Smooth muscle cell (in vitro differentiated cells): ENCODE results near the gene CHURC1. TPM values are rescaled to one million over a fixed set of nuclear protein-coding genes. Genes with fewer than 3 reads are reported as not detected.
"Not testable (repeated sequence)": the region's sequence is repeated elsewhere in the genome, so short reads cannot be mapped to it uniquely, and the experiment has no call there.

Source experiments
- DNase-seq: peaks from one replicate; lab custom pipeline; 2025; ENCODE audit not compliant: unreplicated experiment; lab: John Stamatoyannopoulos, UW
- H2AFZ ChIP-seq: fragments of 200-600 bp; sonication (generic); 2 replicates; pipeline ENCODE4 v1.6.0; 2016; ENCODE audit warnings: antibody characterized with exemption, low read depth, mild to moderate bottlenecking
- H3F3A ChIP-seq: fragments of 200-600 bp; sonication (generic); 2 replicates; pipeline ENCODE4 v1.6.0; 2017; ENCODE audit warnings: antibody characterized with exemption, low read depth
- H3K27ac ChIP-seq: fragments of 200-600 bp; sonication (generic); 2 replicates; pipeline ENCODE4 v1.5.1; 2016; ENCODE audit warnings: low read depth, mild to moderate bottlenecking
- H3K27me3 ChIP-seq: fragments of 200-600 bp; sonication (generic); 2 replicates; pipeline ENCODE4 v1.6.1; 2016; ENCODE audit warnings: low read depth, mild to moderate bottlenecking
- H3K36me3 ChIP-seq: fragments of 200-600 bp; sonication (generic); 2 replicates; pipeline ENCODE4 v1.5.1; 2016; ENCODE audit warnings: low read depth
- H3K4me1 ChIP-seq: fragments of 200-600 bp; sonication (generic); 2 replicates; pipeline ENCODE4 v1.5.1; 2016; ENCODE audit warnings: low read depth
- H3K4me2 ChIP-seq: fragments of 200-600 bp; sonication (generic); 2 replicates; pipeline ENCODE4 v1.6.0; 2016; ENCODE audit warnings: mild to moderate bottlenecking
- H3K4me3 ChIP-seq: fragments of 200-600 bp; sonication (generic); 2 replicates; pipeline ENCODE4 v1.5.1; 2016; ENCODE audit warnings: mild to moderate bottlenecking
- H3K79me2 ChIP-seq: fragments of 200-600 bp; sonication (generic); 2 replicates; pipeline ENCODE4 v1.6.0; 2016; ENCODE audit warnings: low read depth, mild to moderate bottlenecking
- H3K9ac ChIP-seq: fragments of 200-600 bp; sonication (generic); 2 replicates; pipeline ENCODE4 v1.6.0; 2016; ENCODE audit warnings: low read depth
- H3K9me3 ChIP-seq: fragments of 200-600 bp; sonication (generic); replicated peaks from 2 replicates; pipeline ENCODE4 v1.5.1; 2016; ENCODE audit warnings: low read depth
- H4K20me1 ChIP-seq: fragments of 200-600 bp; sonication (generic); 2 replicates; pipeline ENCODE4 v1.6.0; 2016; ENCODE audit warnings: low read depth
- CTCF ChIP-seq: fragments of 200-600 bp; sonication (generic); IDR thresholded peaks from 2 replicates; pipeline ENCODE4 v1.5.1; 2017; ENCODE audit warnings: borderline replicate concordance, mild to moderate bottlenecking, antibody characterized with exemption; ENCODE audit not compliant: insufficient read depth, poor library complexity, severe bottlenecking
- WGBS: methylation state at CpG from one replicate; pipeline ENCODE4 v1.1.7; 2016; ENCODE audit warnings: low lambda C conversion rate; 5-methylcytosine and 5-hydroxymethylcytosine counted together
- polyA plus RNA-seq: library from polyadenylated mRNA; unstranded; fragments of >200 nt; fragmentation: Nextera tagmentation; extraction: Ambion mirVana; gene quantifications from 2 replicates; pipeline ENCODE4 v1.2.1, GENCODE V29; 2016
- total RNA-seq: library from RNA; depleted of rRNA; stranded (reverse); fragments of >200 nt; gene quantifications from 2 replicates; pipeline ENCODE4 v1.2.3, GENCODE V29; 2014

The CHURC1 gene
- total and polyA plus RNA-seq, 2 experiments from 2014 or later, result 48.8 to 102 TPM

- DNase-seq, result no peak
- no peaks in the 10 kb centered on the region for H3K27me3 ChIP-seq
- no peaks in the 10 kb centered on the region for H4K20me1 ChIP-seq
- no peak overlapping the region for H3K27ac ChIP-seq
- H2AFZ ChIP-seq, result no peak overlapping the region
- H3K9ac ChIP-seq, result no peak overlapping the region
- H3K4me3 ChIP-seq, result no peak overlapping the region
- H3K4me2 ChIP-seq, result no peak overlapping the region
- no peaks in the 10 kb centered on the region for H3K4me1 ChIP-seq
- WGBS, result 76% methylated on average over 1 of the region's 1 CpG
- H3K79me2 ChIP-seq, result no peaks in the 10 kb centered on the region
- no peaks in the 10 kb centered on the region for H3F3A ChIP-seq
- no peaks in the 10 kb centered on the region for H3K9me3 ChIP-seq
- no peak for TF ChIP-seq CTCF
- H3K36me3 ChIP-seq, result no peaks in the 10 kb centered on the region
These were observed 14.3 kb upstream of the CHURC1 start for GRCh38 chr14:64899958-64900357.

GRCh38 chr14:64906022-64906421, 8.2 kb upstream of the CHURC1 start:
- no peaks in the 10 kb centered on the region for H3K9me3 ChIP-seq
- TF ChIP-seq CTCF, result no peak
- no peak overlapping the region for H3K9ac ChIP-seq
- DNase-seq, result no peak
- H3F3A ChIP-seq, result no peaks in the 10 kb centered on the region
- no peak overlapping the region for H3K4me3 ChIP-seq
- no peak overlapping the region for H3K27ac ChIP-seq
- no peaks in the 10 kb centered on the region for H3K4me1 ChIP-seq
- WGBS, result 81% methylated on average over 6 of the region's 6 CpGs
- no peaks in the 10 kb centered on the region for H3K36me3 ChIP-seq
- H3K79me2 ChIP-seq, result no peaks in the 10 kb centered on the region
- H2AFZ ChIP-seq, result no peak overlapping the region
- no peak overlapping the region for H3K4me2 ChIP-seq
- no peaks in the 10 kb centered on the region for H4K20me1 ChIP-seq
- no peaks in the 10 kb centered on the region for H3K27me3 ChIP-seq

GRCh38 chr14:64910847-64911495, 3.3 kb upstream of the CHURC1 start:
- H3K36me3 ChIP-seq, result no peaks in the 10 kb centered on the region
- H2AFZ ChIP-seq, result no peak overlapping the region
- TF ChIP-seq CTCF, result peak; percentile 66
- H4K20me1 ChIP-seq, result no peaks in the 10 kb centered on the region
- peaks cover 4% of the 10 kb centered on the region for H3F3A ChIP-seq
- H3K4me3 ChIP-seq, result no peak overlapping the region
- no peak overlapping the region for H3K4me2 ChIP-seq
- H3K79me2 ChIP-seq, result peaks cover 14% of the 10 kb centered on the region
- no peak overlapping the region for H3K9ac ChIP-seq
- DNase-seq, result no peak
- no peaks in the 10 kb centered on the region for H3K27me3 ChIP-seq
- 5% methylated on average over 3 of the region's 3 CpGs for WGBS
- no peak overlapping the region for H3K27ac ChIP-seq
- H3K9me3 ChIP-seq, result no peaks in the 10 kb centered on the region
- H3K4me1 ChIP-seq, result peaks cover 6% of the 10 kb centered on the region

- TF ChIP-seq CTCF, result no peak
- no peaks in the 10 kb centered on the region for H3K9me3 ChIP-seq
- no peak overlapping the region for H3K4me3 ChIP-seq
- peak overlapping the region; percentile 46 for H2AFZ ChIP-seq
- H3K4me2 ChIP-seq, result no peak overlapping the region
- no peaks in the 10 kb centered on the region for H3K36me3 ChIP-seq
- no peak overlapping the region for H3K9ac ChIP-seq
- DNase-seq, result no peak
- WGBS, result 0% methylated on average over 1 of the region's 1 CpG
- H3K27me3 ChIP-seq, result no peaks in the 10 kb centered on the region
- peaks cover 4% of the 10 kb centered on the region for H3F3A ChIP-seq
- no peaks in the 10 kb centered on the region for H4K20me1 ChIP-seq
- H3K79me2 ChIP-seq, result peaks cover 27% of the 10 kb centered on the region
- H3K4me1 ChIP-seq, result peaks cover 6% of the 10 kb centered on the region
- H3K27ac ChIP-seq, result no peak overlapping the region
These were observed 2.0 kb upstream of the CHURC1 start for GRCh38 chr14:64912261-64912660.

- H3F3A ChIP-seq, H4K20me1 ChIP-seq, H3K36me3 ChIP-seq, H3K27me3 ChIP-seq, DNase-seq, H3K9me3 ChIP-seq, H3K27ac ChIP-seq, H2AFZ ChIP-seq: not testable (repeated sequence)
- H3K9ac ChIP-seq, result peak overlapping the region; percentile 98
- peak overlapping the region; percentile 75 for H3K4me3 ChIP-seq
- peaks cover 35% of the 10 kb centered on the region for H3K79me2 ChIP-seq
- H3K4me2 ChIP-seq, result peak overlapping the region; percentile 80
- WGBS, result 68% methylated on average over 5 of the region's 5 CpGs
- peaks cover 10% of the 10 kb centered on the region for H3K4me1 ChIP-seq
These were observed 778 bp upstream of the CHURC1 start for GRCh38 chr14:64913477-64913876.
